SH-SY5Y (cell line): Measurements from ENCODE around the gene RAPGEF1.

Experiments used
- GATA2 ChIP-seq: IDR thresholded peaks from 2 replicates; pipeline ENCODE4 v1.6.1; 2011; ENCODE audit warnings: mild to moderate bottlenecking, low read depth, low read length
- GATA3 ChIP-seq: IDR thresholded peaks from 2 replicates; pipeline ENCODE4 v1.6.1; 2011; ENCODE audit warnings: low read depth, mild to moderate bottlenecking, low read length, moderate library complexity

GRCh38 chr9:131709771-131710431 lies 30.0 kb downstream of the RAPGEF1 start:
- TF ChIP-seq GATA2 (no peak), GATA3 (no peak)
